ENCODE measurements around the gene WIF1. TPM values are rescaled to one million over a fixed set of nuclear protein-coding genes. Genes with fewer than 3 reads are reported as not detected.

WIF1 gene
- total RNA-seq, 1 donor from 2014 or later = 0.22 TPM

DNA sequence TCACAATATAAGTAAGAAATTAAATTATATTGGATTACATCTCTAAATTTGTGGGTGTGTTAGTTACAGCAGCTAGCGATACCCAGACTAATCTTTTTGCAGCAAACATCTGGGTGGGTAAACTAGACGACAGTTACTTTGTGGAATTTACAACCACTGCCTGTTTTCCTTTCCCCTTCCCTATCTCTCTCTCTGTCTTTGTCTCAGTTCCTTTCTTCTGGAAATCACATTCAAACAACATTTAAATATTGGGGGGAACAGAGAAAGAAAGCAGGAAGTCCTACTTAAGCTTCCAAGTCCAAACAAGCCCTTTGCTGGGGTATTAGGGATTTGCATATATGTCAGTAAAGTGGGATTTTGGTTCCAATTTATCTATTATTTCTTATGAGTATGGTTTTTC is 97.6 kb downstream of the WIF1 start:
- H3K4me3 Mint-ChIP-seq (ENCODE audit: low read depth) = no peak overlapping the region
- H3K36me3 Mint-ChIP-seq (ENCODE audit: insufficient read depth) = no peaks in the 10 kb centered on the region

DNA sequence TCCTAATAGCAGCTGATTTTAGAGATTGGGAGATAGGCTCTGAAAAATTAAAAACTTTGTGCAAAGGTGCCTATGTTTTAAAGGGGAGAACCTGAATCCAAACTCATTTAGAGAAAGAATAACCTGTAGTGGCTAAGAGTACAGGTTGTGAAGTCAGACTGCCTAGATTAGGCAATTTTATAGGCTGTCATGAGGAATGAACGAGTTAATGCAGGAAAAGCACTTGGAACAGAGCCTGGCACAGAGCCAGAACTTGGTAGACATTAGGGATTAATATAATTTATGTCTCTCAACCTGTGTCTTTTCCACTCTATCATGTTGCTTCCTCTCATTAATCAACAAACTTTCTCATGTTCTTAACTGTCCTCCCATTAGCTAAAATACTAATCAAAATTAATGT is 98.1 kb downstream of the WIF1 start:
- no peak overlapping the region for H3K4me3 Mint-ChIP-seq (ENCODE audit: low read depth)
- peaks cover 2% of the 10 kb centered on the region for H3K4me1 Mint-ChIP-seq (ENCODE audit: low read depth)
- no peak for DNase-seq (ENCODE audit: low spot score, unreplicated experiment)
- no peaks in the 10 kb centered on the region for H3K36me3 Mint-ChIP-seq (ENCODE audit: insufficient read depth)
- peaks cover 10% of the 10 kb centered on the region for H3K9me3 Mint-ChIP-seq (ENCODE audit: low read depth)
- no peak overlapping the region for H3K27ac Mint-ChIP-seq
- H3K27me3 Mint-ChIP-seq = no peaks in the 10 kb centered on the region
- TF ChIP-seq, protein P1, sequence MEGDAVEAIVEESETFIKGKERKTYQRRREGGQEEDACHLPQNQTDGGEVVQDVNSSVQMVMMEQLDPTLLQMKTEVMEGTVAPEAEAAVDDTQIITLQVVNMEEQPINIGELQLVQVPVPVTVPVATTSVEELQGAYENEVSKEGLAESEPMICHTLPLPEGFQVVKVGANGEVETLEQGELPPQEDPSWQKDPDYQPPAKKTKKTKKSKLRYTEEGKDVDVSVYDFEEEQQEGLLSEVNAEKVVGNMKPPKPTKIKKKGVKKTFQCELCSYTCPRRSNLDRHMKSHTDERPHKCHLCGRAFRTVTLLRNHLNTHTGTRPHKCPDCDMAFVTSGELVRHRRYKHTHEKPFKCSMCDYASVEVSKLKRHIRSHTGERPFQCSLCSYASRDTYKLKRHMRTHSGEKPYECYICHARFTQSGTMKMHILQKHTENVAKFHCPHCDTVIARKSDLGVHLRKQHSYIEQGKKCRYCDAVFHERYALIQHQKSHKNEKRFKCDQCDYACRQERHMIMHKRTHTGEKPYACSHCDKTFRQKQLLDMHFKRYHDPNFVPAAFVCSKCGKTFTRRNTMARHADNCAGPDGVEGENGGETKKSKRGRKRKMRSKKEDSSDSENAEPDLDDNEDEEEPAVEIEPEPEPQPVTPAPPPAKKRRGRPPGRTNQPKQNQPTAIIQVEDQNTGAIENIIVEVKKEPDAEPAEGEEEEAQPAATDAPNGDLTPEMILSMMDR (IDR thresholded peaks at IDR 0.05; ENCODE audit: unreplicated experiment) = no peak

More for the DNA sequence above, 97.6 kb downstream of the WIF1 start:
- H3K27me3 Mint-ChIP-seq = no peaks in the 10 kb centered on the region
- TF ChIP-seq, protein P1 (IDR thresholded peaks at IDR 0.05; ENCODE audit: unreplicated experiment) = no peak
- no peak for DNase-seq (ENCODE audit: low spot score, unreplicated experiment)
- H3K9me3 Mint-ChIP-seq (ENCODE audit: low read depth) = peaks cover 14% of the 10 kb centered on the region
- peaks cover 2% of the 10 kb centered on the region for H3K4me1 Mint-ChIP-seq (ENCODE audit: low read depth)
- H3K27ac Mint-ChIP-seq = no peak overlapping the region

- Mint-ChIP-seq H3K4me1 (ENCODE audit: low read depth) (peaks cover 2% of the 10 kb centered on the region), H3K27me3 (no peaks in the 10 kb centered on the region), H3K9me3 (ENCODE audit: low read depth) (peaks cover 4% of the 10 kb centered on the region), H3K27ac (no peak overlapping the region), H3K36me3 (ENCODE audit: insufficient read depth) (no peaks in the 10 kb centered on the region), H3K4me3 (ENCODE audit: low read depth) (no peak overlapping the region)
- DNase-seq (ENCODE audit: low spot score, unreplicated experiment) = no peak
- TF ChIP-seq, protein P1 (IDR thresholded peaks at IDR 0.05; ENCODE audit: unreplicated experiment) = no peak
Measured at GRCh38 chr12:65022421-65022820, 98.7 kb downstream of the WIF1 start.

GRCh38 chr12:65019696-65020234 is 101.3 kb downstream of the WIF1 start:
- TF ChIP-seq, protein P1 (IDR thresholded peaks at IDR 0.05; ENCODE audit: unreplicated experiment) = no peak
- H3K4me3 Mint-ChIP-seq (ENCODE audit: low read depth) = no peak overlapping the region
- H3K27me3 Mint-ChIP-seq = no peaks in the 10 kb centered on the region
- no peak overlapping the region for H3K27ac Mint-ChIP-seq
- no peaks in the 10 kb centered on the region for H3K9me3 Mint-ChIP-seq (ENCODE audit: low read depth)
- H3K36me3 Mint-ChIP-seq (ENCODE audit: insufficient read depth) = no peaks in the 10 kb centered on the region
- H3K4me1 Mint-ChIP-seq (ENCODE audit: low read depth) = peaks cover 7% of the 10 kb centered on the region
- DNase-seq (ENCODE audit: low spot score, unreplicated experiment) = no peak

DNA sequence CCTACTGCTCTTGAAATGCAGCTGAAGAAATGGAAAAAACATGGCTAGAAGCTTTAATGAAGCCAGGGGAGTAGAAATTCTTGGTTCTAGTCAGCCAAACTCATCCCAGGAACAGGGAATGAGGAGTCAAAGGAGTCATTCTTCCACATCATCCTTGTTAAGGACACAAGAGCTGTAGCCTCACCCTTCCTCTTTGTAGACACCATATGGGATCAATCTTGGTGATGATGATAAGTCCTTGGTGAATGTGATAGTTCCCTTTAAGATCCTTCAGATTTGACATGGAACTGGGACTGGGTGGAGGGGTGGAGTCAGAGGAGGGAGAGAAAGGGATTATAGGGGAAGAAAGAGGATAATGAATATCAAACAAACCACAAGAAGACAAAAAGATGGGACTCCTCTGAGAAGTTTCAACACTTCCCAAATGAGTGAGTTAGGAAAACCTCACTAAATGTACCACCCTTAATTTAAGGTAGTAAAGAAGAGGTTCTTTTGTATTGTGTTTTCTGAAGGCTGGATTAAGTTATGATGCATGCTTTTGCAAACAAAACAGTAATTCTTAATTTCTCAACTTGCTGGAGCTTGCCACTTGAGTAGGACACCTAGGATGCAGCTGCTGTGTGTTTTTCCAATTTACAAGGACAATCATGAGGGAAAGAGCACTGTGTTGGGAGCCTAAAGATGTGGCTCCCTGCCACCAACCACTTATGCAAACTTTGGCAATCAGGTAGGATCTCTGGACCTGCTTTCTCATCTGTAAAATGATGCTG is 104.0 kb downstream of the WIF1 start:
- Mint-ChIP-seq H3K4me1 (ENCODE audit: low read depth) (peaks cover 9% of the 10 kb centered on the region), H3K4me3 (ENCODE audit: low read depth) (no peak overlapping the region), H3K36me3 (ENCODE audit: insufficient read depth) (no peaks in the 10 kb centered on the region), H3K9me3 (ENCODE audit: low read depth) (peaks cover 3% of the 10 kb centered on the region), H3K27me3 (peaks cover 5% of the 10 kb centered on the region), H3K27ac (no peak overlapping the region)
- no peak for DNase-seq (ENCODE audit: low spot score, unreplicated experiment)
- TF ChIP-seq, protein P1 (IDR thresholded peaks at IDR 0.05; ENCODE audit: unreplicated experiment) = no peak

All from progenitor cell of endocrine pancreas (in vitro differentiated cells).